OCI-LY7 (cell line): ENCODE data around the gene CLCNKB.

Experiments used
- EZH2phosphoT487 ChIP-seq: fragments of 200-600 bp; sonication (generic); IDR thresholded peaks from 2 replicates; pipeline ENCODE4 v1.6.1; 2018; ENCODE audit warnings: low read depth, borderline replicate concordance, mild to moderate bottlenecking, mixed run types, antibody characterized with exemption, low read length, moderate library complexity, mixed read lengths
- TF ChIP-seq, protein P1 (sequence below): fragments of 200-600 bp; sonication (generic); conservative IDR thresholded peaks from 2 replicates; pipeline ENCODE4 v1.5.1; 2014; ENCODE audit warnings: mild to moderate bottlenecking, antibody characterized with exemption, low read length, moderate library complexity, mixed read lengths

DNA sequence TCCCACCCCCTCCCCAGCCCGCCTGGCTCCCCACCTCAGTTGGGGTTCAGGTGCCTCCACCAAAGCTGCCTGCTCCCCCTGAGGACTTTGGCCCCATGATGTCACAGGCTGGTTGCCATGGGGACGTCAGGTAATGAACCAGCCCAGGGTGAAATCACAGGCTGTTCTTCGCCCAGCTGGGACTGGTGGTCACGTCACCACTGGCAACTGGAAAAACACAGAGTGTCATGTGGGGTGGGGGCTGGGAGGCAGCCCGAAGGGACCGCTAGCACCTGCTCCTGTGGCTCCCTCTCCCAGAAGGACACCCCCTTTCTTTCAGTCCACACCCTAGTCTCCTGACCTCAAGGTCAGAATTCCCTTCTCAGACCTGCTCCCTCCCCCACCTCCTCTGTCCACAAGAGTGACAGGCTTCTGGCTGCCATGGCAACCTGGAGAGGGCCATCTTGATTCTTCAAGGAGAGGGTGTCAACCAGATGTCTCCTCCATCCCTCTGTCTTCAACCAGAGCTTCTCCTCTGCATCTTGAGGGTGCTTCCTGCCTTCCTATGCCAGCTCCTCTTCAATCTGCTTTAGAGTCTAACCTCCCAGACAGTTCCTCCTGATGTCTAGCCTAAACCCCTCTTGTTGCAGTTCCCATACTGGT, 23.7 kb downstream of the CLCNKB start:
- TF ChIP-seq, protein P1, sequence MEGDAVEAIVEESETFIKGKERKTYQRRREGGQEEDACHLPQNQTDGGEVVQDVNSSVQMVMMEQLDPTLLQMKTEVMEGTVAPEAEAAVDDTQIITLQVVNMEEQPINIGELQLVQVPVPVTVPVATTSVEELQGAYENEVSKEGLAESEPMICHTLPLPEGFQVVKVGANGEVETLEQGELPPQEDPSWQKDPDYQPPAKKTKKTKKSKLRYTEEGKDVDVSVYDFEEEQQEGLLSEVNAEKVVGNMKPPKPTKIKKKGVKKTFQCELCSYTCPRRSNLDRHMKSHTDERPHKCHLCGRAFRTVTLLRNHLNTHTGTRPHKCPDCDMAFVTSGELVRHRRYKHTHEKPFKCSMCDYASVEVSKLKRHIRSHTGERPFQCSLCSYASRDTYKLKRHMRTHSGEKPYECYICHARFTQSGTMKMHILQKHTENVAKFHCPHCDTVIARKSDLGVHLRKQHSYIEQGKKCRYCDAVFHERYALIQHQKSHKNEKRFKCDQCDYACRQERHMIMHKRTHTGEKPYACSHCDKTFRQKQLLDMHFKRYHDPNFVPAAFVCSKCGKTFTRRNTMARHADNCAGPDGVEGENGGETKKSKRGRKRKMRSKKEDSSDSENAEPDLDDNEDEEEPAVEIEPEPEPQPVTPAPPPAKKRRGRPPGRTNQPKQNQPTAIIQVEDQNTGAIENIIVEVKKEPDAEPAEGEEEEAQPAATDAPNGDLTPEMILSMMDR = no peak
- no peak for TF ChIP-seq EZH2phosphoT487
